ENCODE data around the gene LIPE. TPM values are rescaled to one million over a fixed set of nuclear protein-coding genes. Genes with fewer than 3 reads are reported as not detected.

LIPE gene
- total RNA-seq, 1 donor from 2014 or later = 3.2 TPM

- intact Hi-C loops (cut with DNase I) = no loop called here
- peaks cover 5% of the 10 kb centered on the region for H3K27me3 ChIP-seq (ENCODE audit: low read depth)
- H3K27ac ChIP-seq = no peak overlapping the region
- H3K4me3 ChIP-seq = no peak overlapping the region
- DNase-seq = peak; percentile 65
- H3K4me1 ChIP-seq = peaks cover 43% of the 10 kb centered on the region
- no peaks in the 10 kb centered on the region for H3K36me3 ChIP-seq
- peak; percentile 67 for TF ChIP-seq CTCF (IDR thresholded peaks at IDR 0.05)
- ATAC-seq = peak in 1 of 2 donors; percentile 13
- H3K9me3 ChIP-seq = no peaks in the 10 kb centered on the region
Measured at GRCh38 chr19:42420055-42420544, 7.1 kb downstream of the LIPE start.

GRCh38 chr19:42419309-42419708 lies 7.9 kb downstream of the LIPE start:
- no peak for DNase-seq
- intact Hi-C loops (cut with DNase I) = no loop called here
- H3K4me1 ChIP-seq = peaks cover 41% of the 10 kb centered on the region
- H3K36me3 ChIP-seq = no peaks in the 10 kb centered on the region
- TF ChIP-seq CTCF (IDR thresholded peaks at IDR 0.05) = no peak
- H3K27ac ChIP-seq = no peak overlapping the region
- peaks cover 4% of the 10 kb centered on the region for H3K27me3 ChIP-seq (ENCODE audit: low read depth)
- no peak for ATAC-seq
- no peak overlapping the region for H3K4me3 ChIP-seq
- no peaks in the 10 kb centered on the region for H3K9me3 ChIP-seq

- Histone ChIP-seq H3K4me1 (no peaks in the 10 kb centered on the region), H3K36me3 (no peaks in the 10 kb centered on the region), H3K9me3 (no peaks in the 10 kb centered on the region), H3K27ac (no peak overlapping the region), H3K4me3 (no peak overlapping the region), H3K27me3 (ENCODE audit: low read depth) (no peaks in the 10 kb centered on the region)
- ATAC-seq = no peak
- TF ChIP-seq CTCF (IDR thresholded peaks at IDR 0.05) = no peak
- DNase-seq = no peak
- intact Hi-C loops (cut with DNase I) = no loop called here
Measured at GRCh38 chr19:42412661-42413076, 14.5 kb downstream of the LIPE start.

GRCh38 chr19:42412227-42412626 lies 15.0 kb downstream of the LIPE start:
- H3K36me3 ChIP-seq = no peaks in the 10 kb centered on the region
- H3K4me3 ChIP-seq = no peak overlapping the region
- H3K27ac ChIP-seq = no peak overlapping the region
- ATAC-seq (no peak), DNase-seq (peak; percentile 30)
- no peaks in the 10 kb centered on the region for H3K27me3 ChIP-seq (ENCODE audit: low read depth)
- no peak for TF ChIP-seq CTCF (IDR thresholded peaks at IDR 0.05)
- H3K4me1 ChIP-seq = no peaks in the 10 kb centered on the region
- intact Hi-C loops (cut with DNase I) = no loop called here
- no peaks in the 10 kb centered on the region for H3K9me3 ChIP-seq

- no peak overlapping the region for H3K4me3 ChIP-seq
- intact Hi-C loops (cut with DNase I) = no loop called here
- no peaks in the 10 kb centered on the region for H3K27me3 ChIP-seq (ENCODE audit: low read depth)
- TF ChIP-seq CTCF (IDR thresholded peaks at IDR 0.05) = no peak
- no peaks in the 10 kb centered on the region for H3K4me1 ChIP-seq
- no peak for ATAC-seq
- peak; percentile 10 for DNase-seq
- H3K27ac ChIP-seq = no peak overlapping the region
- H3K36me3 ChIP-seq = no peaks in the 10 kb centered on the region
- H3K9me3 ChIP-seq = no peaks in the 10 kb centered on the region
Measured at GRCh38 chr19:42411581-42412178, 15.5 kb downstream of the LIPE start.
